K562 (cell line): ENCODE results near the gene TMEM116. TPM values are rescaled to one million over a fixed set of nuclear protein-coding genes. Genes with fewer than 3 reads are reported as not detected.

Experiments used
- ATAC-seq: fragments of 200-7000 bp; cut with Tn5 transposase; 3 replicates; pipeline ENCODE4 v1.9.1; 2020; ENCODE audit warnings: moderate library complexity
- BruUV-seq: library from RNA; stranded (reverse); fragments of 400-500 nt; replicated peaks from 2 replicates; lab custom pipeline; 2021; lab: Mats Ljungman, UMichigan
- CTCF ChIA-PET: fragments of 300-600 bp; formaldehyde crosslinking; extraction: SDS; loops from one replicate; lab custom pipeline; 2021; ENCODE audit warnings: low intra/inter-chr PET ratio; lab: Yijun Ruan, JAX
- POLR2A ChIA-PET: fragments of 300-600, 350-650 bp; sonication (Branson Sonifier 250); formaldehyde crosslinking; extraction: SDS; loops from one replicate; lab custom pipeline; 2021; ENCODE audit warnings: antibody characterized with exemption, inconsistent platforms; lab: Yijun Ruan, JAX
- DNase-seq, 4 experiments: peaks; one replicate each; pipeline versions ENCODE4 v3.0.0 to v3.0.0-alpha.2; 2011 to 2018; ENCODE audit warnings: low spot score in 3 of 4, mixed read lengths in 3 of 4; ENCODE audit errors: extremely low read depth in 1 of 4
- FAIRE-seq: peaks from 2 replicates; lab custom pipeline; 2011; peaks lifted over from hg19 to GRCh38; lab: Jason Lieb, UNC
- H2AFZ ChIP-seq: 2 replicates; pipeline ENCODE4 v1.6.0; 2011; ENCODE audit warnings: low read depth, low read length, control low read depth, inconsistent platforms
- H3K27ac ChIP-seq: fragments of 200-600 bp; 3 replicates; pipeline ENCODE4 v1.8.0; 2011; ENCODE audit warnings: low read depth, mild to moderate bottlenecking, control low read depth, inconsistent platforms, low read length, moderate library complexity, mixed read lengths; ENCODE audit errors: extremely low read depth
- H3K27me3 ChIP-seq, 2 experiments: fragments of 300-600 bp in 1 of 2; 2 replicates in 1 of 2; 3 replicates in 1 of 2; pipeline versions ENCODE4 v1.6.0 to v1.8.0; 2011; ENCODE audit warnings: inconsistent platforms in 2 of 2, low read length in 2 of 2, mild to moderate bottlenecking in 1 of 2, mixed read lengths in 1 of 2, moderate library complexity in 1 of 2; ENCODE audit not compliant: control insufficient read depth in 2 of 2, insufficient read depth in 2 of 2
- H3K36me3 ChIP-seq: fragments of 300-600 bp; 3 replicates; pipeline ENCODE4 v1.8.0; 2011; ENCODE audit warnings: mild to moderate bottlenecking, low read length, inconsistent platforms; ENCODE audit not compliant: control insufficient read depth, insufficient read depth
- H3K4me1 ChIP-seq, 2 experiments: fragments of 200-600 bp in 1 of 2; replicated peaks in 1 of 2; 2 replicates in 1 of 2; 3 replicates in 1 of 2; pipeline versions ENCODE4 v1.5.1 to v1.8.0; 2011; ENCODE audit warnings: inconsistent platforms in 2 of 2, low read length in 2 of 2, mild to moderate bottlenecking in 1 of 2, mixed read lengths in 1 of 2, moderate library complexity in 1 of 2; ENCODE audit not compliant: control insufficient read depth in 2 of 2, insufficient read depth in 2 of 2
- H3K4me2 ChIP-seq: 2 replicates; pipeline ENCODE4 v1.6.1; 2011; ENCODE audit warnings: low read length, control low read depth, inconsistent platforms, mixed read lengths; ENCODE audit not compliant: insufficient read depth
- H3K4me3 ChIP-seq: fragments of 200-600 bp; sonication (generic), shearing (Covaris generic); 2 replicates; pipeline ENCODE4 v1.5.1; 2016; ENCODE audit warnings: control low read depth, inconsistent platforms
- H3K79me2 ChIP-seq: fragments of 200-600 bp; 3 replicates; pipeline ENCODE4 v1.8.0; 2011; ENCODE audit warnings: low read length, inconsistent platforms; ENCODE audit not compliant: control insufficient read depth, insufficient read depth
- H3K9ac ChIP-seq, 2 experiments: 2 replicates each; pipeline versions ENCODE4 v1.6.0 to v1.6.1; 2011; ENCODE audit warnings: low read depth in 2 of 2, low read length in 2 of 2, control low read depth in 1 of 2, inconsistent platforms in 1 of 2, mild to moderate bottlenecking in 1 of 2, mixed read lengths in 1 of 2; ENCODE audit not compliant: insufficient read depth in 1 of 2
- H3K9me1 ChIP-seq: one replicate; pipeline ENCODE4 v1.6.0; 2011; ENCODE audit warnings: inconsistent platforms, mild to moderate bottlenecking, low read length, moderate library complexity; ENCODE audit not compliant: control insufficient read depth, insufficient read depth
- H3K9me3 ChIP-seq: replicated peaks from 2 replicates; pipeline ENCODE4 v1.5.1; 2011; ENCODE audit warnings: low read depth, low read length, inconsistent platforms; ENCODE audit not compliant: control insufficient read depth, insufficient read depth
- H4K20me1 ChIP-seq: replicated peaks from 2 replicates; pipeline ENCODE4 v1.6.1; 2011; ENCODE audit warnings: low read length, inconsistent platforms, mixed read lengths; ENCODE audit not compliant: control insufficient read depth, insufficient read depth
- ASH1L ChIP-seq: fragments of 450-650 bp; IDR thresholded peaks from 2 replicates; pipeline ENCODE4 v1.6.1; 2018; ENCODE audit warnings: borderline replicate concordance, mild to moderate bottlenecking, low read depth; ENCODE audit not compliant: partially characterized antibody
- ATF4 ChIP-seq: fragments of 450-650 bp; formaldehyde crosslinking; IDR thresholded peaks from 2 replicates; pipeline ENCODE4 v1.4.0; 2022; ENCODE audit warnings: mild to moderate bottlenecking, moderate library complexity
- ATF7 ChIP-seq: fragments of 450-650 bp; IDR thresholded peaks from 2 replicates; pipeline ENCODE4 v1.7.1; 2014; ENCODE audit warnings: mild to moderate bottlenecking, moderate library complexity
- FOXA1 ChIP-seq: fragments of 450-650 bp; IDR thresholded peaks from 2 replicates; pipeline ENCODE4 v1.6.1; 2016; ENCODE audit warnings: mild to moderate bottlenecking, borderline replicate concordance
- GABPB1 ChIP-seq: sonication (generic); formaldehyde crosslinking; IDR thresholded peaks from 2 replicates; pipeline ENCODE4 v1.8.0; 2022; ENCODE audit warnings: mild to moderate bottlenecking, missing genetic modification reagents
- HMG20B ChIP-seq: fragments of 250-450 bp; sonication (Bioruptor Pico); IDR thresholded peaks from 2 replicates; pipeline ENCODE4 v1.5.0; 2021; ENCODE audit warnings: mild to moderate bottlenecking
- MAX ChIP-seq: sonication (generic); formaldehyde crosslinking; IDR thresholded peaks from 2 replicates; pipeline ENCODE4 v1.9.0; 2022; ENCODE audit warnings: mild to moderate bottlenecking, missing genetic modification reagents
- POLR2G ChIP-seq: fragments of 200-400 bp; formaldehyde crosslinking; IDR thresholded peaks from 2 replicates; pipeline ENCODE4 v1.6.1; 2017; ENCODE audit warnings: low read depth, mild to moderate bottlenecking, antibody characterized with exemption, low read length, moderate library complexity
- RBFOX2 ChIP-seq: fragments of 200-400 bp; formaldehyde crosslinking; IDR thresholded peaks from 2 replicates; pipeline ENCODE4 v1.6.1; 2017; ENCODE audit warnings: low read depth, mild to moderate bottlenecking, low read length, moderate library complexity
- RFX1 ChIP-seq: fragments of 450-650 bp; IDR thresholded peaks from 2 replicates; pipeline ENCODE4 v1.6.1; 2016; ENCODE audit warnings: mild to moderate bottlenecking, moderate library complexity
- SIN3A ChIP-seq, 2 experiments: fragments of 150-350 bp in 1 of 2; IDR thresholded peaks; 2 replicates each; pipeline ENCODE4 v1.6.1; 2011 to 2016; ENCODE audit warnings: borderline replicate concordance in 2 of 2, low read depth in 2 of 2, low read length in 2 of 2, mild to moderate bottlenecking in 2 of 2, moderate library complexity in 2 of 2; ENCODE audit not compliant: control insufficient read depth in 1 of 2
- SNRNP70 ChIP-seq: fragments of 200-400 bp; formaldehyde crosslinking; optimal IDR thresholded peaks from 2 replicates; pipeline ENCODE3; 2017; ENCODE audit warnings: low read depth, low read length
- TCF3 ChIP-seq: sonication (generic); formaldehyde crosslinking; IDR thresholded peaks from 2 replicates; pipeline ENCODE4 v1.4.0; 2020; ENCODE audit warnings: mild to moderate bottlenecking, missing genetic modification reagents
- TEAD2 ChIP-seq: fragments of 450-650 bp; IDR thresholded peaks from 2 replicates; pipeline ENCODE4 v1.6.1; 2016; ENCODE audit warnings: missing genetic modification characterization, control low read depth, missing compliant biosample characterization
- TRIM28 ChIP-seq: fragments of 450-650 bp; IDR thresholded peaks from 2 replicates; pipeline ENCODE4 v1.6.1; 2017
- ZBTB7A ChIP-seq: IDR thresholded peaks from 2 replicates; pipeline ENCODE4 v1.6.1; 2011; ENCODE audit warnings: low read depth, mild to moderate bottlenecking, low read length, moderate library complexity, borderline replicate concordance; ENCODE audit not compliant: control insufficient read depth
- ZNF124 ChIP-seq: sonication (generic); formaldehyde crosslinking; IDR thresholded peaks from 2 replicates; pipeline ENCODE4 v1.8.1; 2022; ENCODE audit warnings: missing genetic modification reagents
- ZNF23 ChIP-seq: fragments of 250-450 bp; sonication (Bioruptor Pico); IDR thresholded peaks from 2 replicates; pipeline ENCODE4 v1.4.0; 2020; ENCODE audit warnings: mild to moderate bottlenecking
- WGBS: fragments of 100-300 bp; shearing (Covaris generic); methylation state at CpG from one replicate; pipeline ENCODE4 v1.1.6; 2016; ENCODE audit warnings: low coverage, mixed read lengths; ENCODE audit not compliant: insufficient coverage; ENCODE audit errors: missing lambda C conversion rate; 5-methylcytosine and 5-hydroxymethylcytosine counted together
- in situ Hi-C: fragments of 300-500 bp; cut with MboI; formaldehyde crosslinking; loops from 4 replicates; pipeline ENCODE4 v1.15.0; 2018; ENCODE audit warnings: inconsistent platforms, mixed read lengths
- intact Hi-C: fragments of 100-400 bp; cut with micrococcal nuclease; formaldehyde crosslinking; loops from 2 replicates; pipeline ENCODE4 v1.14.2; 2022
- polyA plus RNA-seq, 8 experiments: library from polyadenylated mRNA; depleted of rRNA in 4 of 8; stranded (reverse) in 5 of 8; unstranded in 3 of 8; fragments of >200 nt; fragmentation: Nextera tagmentation in 2 of 8; fragmentation: Illumina TruSeq in 1 of 8; extraction: Ambion mirVana in 2 of 8; extraction: Trizol in 1 of 8; gene quantifications; 2 replicates each; pipeline versions ENCODE4 v1.2.1 to v1.2.3, GENCODE V29; 2011 to 2014; ENCODE audit warnings: inconsistent platforms in 1 of 8, missing spikeins in 1 of 8
- total RNA-seq, 7 experiments: library from RNA; depleted of rRNA in 6 of 7; stranded (reverse); fragments of >200 nt in 6 of 7; fragmentation: Illumina TruSeq in 2 of 7; extraction: Trizol in 2 of 7; gene quantifications; 2 replicates each; pipeline versions ENCODE4 v1.2.1 to v1.2.3, GENCODE V29; 2011 to 2021; ENCODE audit warnings: low replicate concordance in 1 of 7
- TF ChIP-seq, protein P1 (sequence below): IDR thresholded peaks from 2 replicates; pipeline ENCODE4 v1.6.1; 2011; ENCODE audit warnings: borderline replicate concordance, low read depth, mild to moderate bottlenecking, moderate library complexity, low read length; ENCODE audit not compliant: insufficient read depth, poor library complexity, severe bottlenecking

Gene TMEM116
- total and polyA plus RNA-seq, 9 of the 15 experiments (the other 6 are each of a cell fraction or from before 2014, with no cell fraction given): 5.2 to 78.6 (median 13.9) TPM

- H3K36me3 ChIP-seq: peaks cover 18% of the 10 kb centered on the region
- no peak overlapping the region for H2AFZ ChIP-seq
- peak overlapping the region; percentile 92 for H3K4me2 ChIP-seq
- no TSS peak for BruUV-seq
- ChIA-PET POLR2A (interaction anchor here (0.7 to 1.8 kb wide), 7 partner anchors 9 to 406 kb away, joined by 3 to 10 read pairs (median 4); no protein-coding TSS in a partner anchor), CTCF (no interaction called here)
- H3K4me3 ChIP-seq: peak overlapping the region; percentile 57
- DNase-seq (no peak), FAIRE-seq (no peak), ATAC-seq (no peak)
- peak overlapping the region in 1 of 2 experiments; percentile 44; a peak in 2 of 4 replicates for H3K9ac ChIP-seq
- intact Hi-C loops (loop anchor here (5.0 to 10.0 kb wide), 4 partner anchors 33 to 374 kb away; partner anchors contain the start of genes HECTD4 and MAPKAPK5), in situ Hi-C loops (no loop called here)
- H3K4me1 ChIP-seq: peaks cover 45% of the 10 kb centered on the region in 2 experiments; a peak in 4 of 5 replicates
- no peaks in the 10 kb centered on the region for H3K9me3 ChIP-seq
- peaks cover 59% of the 10 kb centered on the region for H3K79me2 ChIP-seq
- H3K27ac ChIP-seq: 0 out of 3 replicates have a peak overlapping the region, but pooled peaks have one; percentile 25
- 82% methylated on average over 8 of the region's 8 CpGs for WGBS
- H3K27me3 ChIP-seq: no peaks in the 10 kb centered on the region
- no peaks in the 10 kb centered on the region for H4K20me1 ChIP-seq
- H3K9me1 ChIP-seq: no peaks in the 10 kb centered on the region
- TF ChIP-seq SIN3A (IDR thresholded peaks at IDR 0.05; ENCODE audit: borderline replicate concordance in 2 of 2, control insufficient read depth in 1 of 2, low read depth in 2 of 2, low read length in 2 of 2): no peak
- TF ChIP-seq SNRNP70: no peak
- TF ChIP-seq POLR2G: peak; percentile 60
- peak; percentile 68; the same call in 1 of the 2 replicates for TF ChIP-seq TRIM28
- peak; percentile 10; the same call in 1 of the 2 replicates for TF ChIP-seq MAX (CRISPR knock-in tag)
- TF ChIP-seq, protein P1, sequence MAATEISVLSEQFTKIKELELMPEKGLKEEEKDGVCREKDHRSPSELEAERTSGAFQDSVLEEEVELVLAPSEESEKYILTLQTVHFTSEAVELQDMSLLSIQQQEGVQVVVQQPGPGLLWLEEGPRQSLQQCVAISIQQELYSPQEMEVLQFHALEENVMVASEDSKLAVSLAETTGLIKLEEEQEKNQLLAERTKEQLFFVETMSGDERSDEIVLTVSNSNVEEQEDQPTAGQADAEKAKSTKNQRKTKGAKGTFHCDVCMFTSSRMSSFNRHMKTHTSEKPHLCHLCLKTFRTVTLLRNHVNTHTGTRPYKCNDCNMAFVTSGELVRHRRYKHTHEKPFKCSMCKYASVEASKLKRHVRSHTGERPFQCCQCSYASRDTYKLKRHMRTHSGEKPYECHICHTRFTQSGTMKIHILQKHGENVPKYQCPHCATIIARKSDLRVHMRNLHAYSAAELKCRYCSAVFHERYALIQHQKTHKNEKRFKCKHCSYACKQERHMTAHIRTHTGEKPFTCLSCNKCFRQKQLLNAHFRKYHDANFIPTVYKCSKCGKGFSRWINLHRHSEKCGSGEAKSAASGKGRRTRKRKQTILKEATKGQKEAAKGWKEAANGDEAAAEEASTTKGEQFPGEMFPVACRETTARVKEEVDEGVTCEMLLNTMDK: no peak
- no peak for TF ChIP-seq GABPB1 (CRISPR knock-in tag)
- TF ChIP-seq RBFOX2: peak; percentile 63
- TF ChIP-seq ZNF23 (CRISPR knock-in tag): no peak
- no peak for TF ChIP-seq ZNF124 (CRISPR knock-in tag)
- TF ChIP-seq RFX1: no peak
- TF ChIP-seq ATF7: no peak
- no peak for TF ChIP-seq FOXA1
- TF ChIP-seq ATF4 (CRISPR knock-in tag): no peak
- no peak for TF ChIP-seq ZBTB7A
- no peak for TF ChIP-seq TCF3
- TF ChIP-seq TEAD2 (tag): no peak
- TF ChIP-seq HMG20B (CRISPR knock-in tag): no peak
- no peak for TF ChIP-seq ASH1L
Measured at GRCh38 chr12:112010415-112011344, 2.3 kb downstream of the TMEM116 start.
